HCT116 (cell line): Measurements from ENCODE around the gene CDC45.

ENCODE experiments used
- CEBPB ChIP-seq: IDR thresholded peaks from 2 replicates; pipeline ENCODE4 v1.6.1; 2012; ENCODE audit warnings: low read depth
- CTCF ChIP-seq, 3 experiments: fragments of 200-600 bp in 1 of 3; sonication (generic) in 1 of 3; IDR thresholded peaks in 2 of 3; conservative IDR thresholded peaks in 1 of 3; 2 replicates each; pipeline ENCODE4 v1.5.1; 2012 to 2017; ENCODE audit warnings: low read depth in 2 of 3, low read length in 2 of 3, antibody characterized with exemption in 1 of 3, borderline replicate concordance in 1 of 3, control low read depth in 1 of 3, mild to moderate bottlenecking in 1 of 3, mixed read lengths in 1 of 3, mixed run types in 1 of 3, moderate library complexity in 1 of 3; ENCODE audit not compliant: insufficient read depth in 1 of 3
- EZH2 ChIP-seq: fragments of 200-600 bp; sonication (generic); IDR thresholded peaks from 2 replicates; pipeline ENCODE4 v1.6.1; 2017; ENCODE audit warnings: antibody characterized with exemption, mixed run types
- EZH2phosphoT487 ChIP-seq: fragments of 200-600 bp; IDR thresholded peaks from 2 replicates; pipeline ENCODE4 v1.6.1; 2018; ENCODE audit warnings: antibody characterized with exemption, borderline replicate concordance
- JUND ChIP-seq: IDR thresholded peaks from 2 replicates; pipeline ENCODE4 v1.6.1; 2012
- POLR2A ChIP-seq: IDR thresholded peaks from 2 replicates; pipeline ENCODE4 v1.7.0; 2011; ENCODE audit warnings: borderline replicate concordance; ENCODE audit not compliant: insufficient read depth, insufficient read length; ENCODE audit errors: extremely low read depth
- POLR2AphosphoS5 ChIP-seq: IDR thresholded peaks from 2 replicates; pipeline ENCODE4 v1.6.1; 2011; ENCODE audit warnings: mild to moderate bottlenecking, low read depth, low read length, moderate library complexity
- REST ChIP-seq: IDR thresholded peaks from 2 replicates; pipeline ENCODE4 v1.6.1; 2012; ENCODE audit warnings: low read depth
- SP1 ChIP-seq: IDR thresholded peaks from 2 replicates; pipeline ENCODE4 v1.6.1; 2012; ENCODE audit warnings: low read depth
- YY1 ChIP-seq: IDR thresholded peaks from 2 replicates; pipeline ENCODE4 v1.6.1; 2011; ENCODE audit warnings: low read length, low read depth, moderate library complexity, mild to moderate bottlenecking; ENCODE audit not compliant: insufficient replicate concordance; ENCODE audit errors: extremely low read depth

GRCh38 chr22:19456541-19456940 lies 23.2 kb upstream of the CDC45 start:
- no peak for TF ChIP-seq JUND
- TF ChIP-seq POLR2A, result no peak
- TF ChIP-seq YY1, result no peak
- no peak for TF ChIP-seq CTCF (IDR thresholded peaks at IDR 0.05 in 2 of 3, conservative IDR thresholded peaks at IDR 0.05 in 1 of 3; ENCODE audit: borderline replicate concordance in 1 of 3, insufficient read depth in 1 of 3, low read depth in 2 of 3, low read length in 2 of 3)
- TF ChIP-seq REST, result no peak
- TF ChIP-seq EZH2phosphoT487, result no peak
- TF ChIP-seq SP1, result no peak
- no peak for TF ChIP-seq CEBPB
- TF ChIP-seq EZH2, result no peak
- no peak for TF ChIP-seq POLR2AphosphoS5
